ENCODE measurements around the gene G6PC1. TPM values are rescaled to one million over a fixed set of nuclear protein-coding genes. Genes with fewer than 3 reads are reported as not detected.

The G6PC1 gene
- total and polyA plus RNA-seq, 2 of the 4 experiments (the other 2 are of a cell fraction), result not detected

DNA sequence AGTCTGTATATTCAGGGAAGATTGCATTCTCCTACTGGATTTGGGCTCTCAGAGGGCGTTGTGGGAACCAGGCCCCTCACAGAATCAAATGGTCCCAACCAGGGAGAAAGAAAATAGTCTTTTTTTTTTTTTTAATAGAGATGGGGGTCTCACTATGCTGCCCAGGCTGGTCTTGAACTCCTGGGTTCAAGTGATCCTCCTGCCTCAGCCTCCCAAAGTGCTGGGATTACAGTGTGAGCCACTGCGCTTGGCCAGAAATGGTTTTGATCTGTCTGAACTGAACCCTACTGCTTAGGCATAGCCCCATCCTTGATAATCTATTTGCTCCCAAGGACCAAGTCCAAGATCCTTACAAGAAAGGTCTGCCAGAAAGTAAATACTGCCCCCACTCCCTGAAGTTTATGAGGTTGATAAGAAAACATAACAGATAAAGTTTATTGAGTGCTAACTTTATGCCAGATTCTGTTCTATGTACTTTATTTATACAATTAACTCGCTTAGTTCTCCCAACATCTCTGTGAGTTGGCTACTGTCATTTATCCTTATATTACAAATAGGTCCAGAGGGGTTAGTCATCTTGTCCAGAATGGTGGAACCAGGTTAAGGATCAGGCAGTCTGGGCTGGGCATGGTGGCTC, 13.5 kb downstream of the G6PC1 start:
- POLR2A ChIA-PET (ENCODE audit: unreplicated experiment), result no interaction called here
- H3K4me3 ChIP-seq (ENCODE audit: insufficient read depth, low read depth, low read length), result no peak overlapping the region
- intact Hi-C loops (cut with micrococcal nuclease) (no loop called here), dilution Hi-C loops (cut with HindIII; ENCODE audit: low sequenced_read_pairs, unreplicated experiment) (no loop called here), in situ Hi-C loops (cut with MboI; ENCODE audit: low sequenced_read_pairs) (no loop called here)
- no peak overlapping the region for H4K5ac ChIP-seq (ENCODE audit: low read depth, low read length)
- no peak for TF ChIP-seq NFE2L2 (IDR thresholded peaks at IDR 0.05; ENCODE audit: low read depth, low read length)
- no peak for TF ChIP-seq MXI1 (IDR thresholded peaks at IDR 0.05; ENCODE audit: borderline replicate concordance, low read depth, low read length)
- TF ChIP-seq MAZ (IDR thresholded peaks at IDR 0.05; ENCODE audit: borderline replicate concordance, low read depth, low read length), result no peak
- no peak for TF ChIP-seq RFX5 (IDR thresholded peaks at IDR 0.05; ENCODE audit: low read depth, low read length)
- no peak for TF ChIP-seq RAD21 (IDR thresholded peaks at IDR 0.05; ENCODE audit: low read length)
- no peak for TF ChIP-seq CEBPB (IDR thresholded peaks at IDR 0.05; ENCODE audit: low read depth, low read length)
- TF ChIP-seq RCOR1 (IDR thresholded peaks at IDR 0.05; ENCODE audit: insufficient replicate concordance, low read length), result no peak
- no peak for TF ChIP-seq CHD1 (IDR thresholded peaks at IDR 0.05; ENCODE audit: low read depth, low read length)
- no peak for TF ChIP-seq MAFK (IDR thresholded peaks at IDR 0.05; ENCODE audit: low read depth, low read length)
- no peak for TF ChIP-seq SMC3 (IDR thresholded peaks at IDR 0.05; ENCODE audit: low read depth, low read length)
- TF ChIP-seq, protein P1, sequence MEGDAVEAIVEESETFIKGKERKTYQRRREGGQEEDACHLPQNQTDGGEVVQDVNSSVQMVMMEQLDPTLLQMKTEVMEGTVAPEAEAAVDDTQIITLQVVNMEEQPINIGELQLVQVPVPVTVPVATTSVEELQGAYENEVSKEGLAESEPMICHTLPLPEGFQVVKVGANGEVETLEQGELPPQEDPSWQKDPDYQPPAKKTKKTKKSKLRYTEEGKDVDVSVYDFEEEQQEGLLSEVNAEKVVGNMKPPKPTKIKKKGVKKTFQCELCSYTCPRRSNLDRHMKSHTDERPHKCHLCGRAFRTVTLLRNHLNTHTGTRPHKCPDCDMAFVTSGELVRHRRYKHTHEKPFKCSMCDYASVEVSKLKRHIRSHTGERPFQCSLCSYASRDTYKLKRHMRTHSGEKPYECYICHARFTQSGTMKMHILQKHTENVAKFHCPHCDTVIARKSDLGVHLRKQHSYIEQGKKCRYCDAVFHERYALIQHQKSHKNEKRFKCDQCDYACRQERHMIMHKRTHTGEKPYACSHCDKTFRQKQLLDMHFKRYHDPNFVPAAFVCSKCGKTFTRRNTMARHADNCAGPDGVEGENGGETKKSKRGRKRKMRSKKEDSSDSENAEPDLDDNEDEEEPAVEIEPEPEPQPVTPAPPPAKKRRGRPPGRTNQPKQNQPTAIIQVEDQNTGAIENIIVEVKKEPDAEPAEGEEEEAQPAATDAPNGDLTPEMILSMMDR (conservative IDR thresholded peaks at IDR 0.05; ENCODE audit: low read depth, low read length), result no peak
- no peak for TF ChIP-seq USF2 (IDR thresholded peaks at IDR 0.05; ENCODE audit: low read depth, low read length)
- TF ChIP-seq FOS (IDR thresholded peaks at IDR 0.05; ENCODE audit: low read depth, low read length), result no peak
- TF ChIP-seq, protein P2, sequence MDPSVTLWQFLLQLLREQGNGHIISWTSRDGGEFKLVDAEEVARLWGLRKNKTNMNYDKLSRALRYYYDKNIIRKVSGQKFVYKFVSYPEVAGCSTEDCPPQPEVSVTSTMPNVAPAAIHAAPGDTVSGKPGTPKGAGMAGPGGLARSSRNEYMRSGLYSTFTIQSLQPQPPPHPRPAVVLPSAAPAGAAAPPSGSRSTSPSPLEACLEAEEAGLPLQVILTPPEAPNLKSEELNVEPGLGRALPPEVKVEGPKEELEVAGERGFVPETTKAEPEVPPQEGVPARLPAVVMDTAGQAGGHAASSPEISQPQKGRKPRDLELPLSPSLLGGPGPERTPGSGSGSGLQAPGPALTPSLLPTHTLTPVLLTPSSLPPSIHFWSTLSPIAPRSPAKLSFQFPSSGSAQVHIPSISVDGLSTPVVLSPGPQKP (IDR thresholded peaks at IDR 0.05; ENCODE audit: borderline replicate concordance, low read depth, low read length), result no peak
- TF ChIP-seq POLR2A (IDR thresholded peaks at IDR 0.05; ENCODE audit: low read depth, low read length), result no peak
- H3K27ac ChIP-seq (ENCODE audit: insufficient read depth, low read length), result no peak overlapping the region
- H2BK5ac ChIP-seq (ENCODE audit: low read depth, low read length, poor library complexity, severe bottlenecking), result no peak overlapping the region
- no peak for ATAC-seq (ENCODE audit: low read depth)
- H2BK15ac ChIP-seq (ENCODE audit: low read depth, low read length), result no peak overlapping the region
- no peak overlapping the region for H3K4ac ChIP-seq (ENCODE audit: low read depth, low read length)
- H3K23ac ChIP-seq (ENCODE audit: low read depth, low read length), result no peak overlapping the region
- no peak overlapping the region for H3K14ac ChIP-seq (replicated peaks; ENCODE audit: low read depth, low read length)
- BruUV-seq (replicated peaks), result no TSS peak
- H3K56ac ChIP-seq (ENCODE audit: extremely low read depth, insufficient read depth, low read length), result no peak overlapping the region
- H3K79me1 ChIP-seq (ENCODE audit: low read depth in 1 of 2, low read length in 2 of 2), result no peaks in the 10 kb centered on the region
- H3K4me1 ChIP-seq (ENCODE audit: control insufficient read depth, insufficient read depth, low read length), result peaks cover 3% of the 10 kb centered on the region; the same call in 1 of the 2 replicates
- no peak overlapping the region for H2BK120ac ChIP-seq (ENCODE audit: low read depth, low read length)
- H4K20me1 ChIP-seq (ENCODE audit: insufficient read depth, low read length), result no peaks in the 10 kb centered on the region; the same call in 1 of the 2 replicates
- H4K91ac ChIP-seq (ENCODE audit: insufficient read depth, low read depth, low read length), result no peak overlapping the region
- no peak overlapping the region for H2AK5ac ChIP-seq (ENCODE audit: low read depth, low read length)
- no peak overlapping the region for H4K8ac ChIP-seq (ENCODE audit: low read depth in 2 of 2, low read length in 2 of 2)
- H3K9ac ChIP-seq (ENCODE audit: low read depth, low read length), result no peak overlapping the region
- no peak overlapping the region for H2AFZ ChIP-seq (replicated peaks; ENCODE audit: low read length, poor library complexity)
- no peak overlapping the region for H2BK20ac ChIP-seq (ENCODE audit: low read depth, low read length)
- H3K27me3 ChIP-seq (ENCODE audit: control insufficient read depth, insufficient read depth, low read length), result peaks cover 16% of the 10 kb centered on the region
- DNase-seq, result no peak
- peaks cover 2% of the 10 kb centered on the region; the same call in 1 of the 2 replicates for H3K9me1 ChIP-seq (ENCODE audit: insufficient read depth, low read length)
- WGBS, 2 experiments (ENCODE audit: extremely low coverage in 2 of 2, insufficient read length in 1 of 2), result no CpG with 5 or more reads among the region's 3 CpGs
- H2AK9ac ChIP-seq (replicated peaks; ENCODE audit: low read depth, low read length, poor library complexity), result no peak overlapping the region
- no peak overlapping the region for H3K4me2 ChIP-seq (ENCODE audit: low read depth, low read length)
- no peaks in the 10 kb centered on the region for H3K36me3 ChIP-seq (ENCODE audit: control insufficient read depth, insufficient read depth, low read length)
- CTCF ChIA-PET, result no interaction called here
- H3K18ac ChIP-seq (ENCODE audit: low read depth, low read length), result no peak overlapping the region
- 0 out of 2 replicates have a peak, but pooled peaks cover 2% of the 10 kb centered on the region for H3K9me3 ChIP-seq (ENCODE audit: control insufficient read depth, insufficient read depth, low read length)
